Measurements from ENCODE around the gene DMD. TPM values are rescaled to one million over a fixed set of nuclear protein-coding genes. Genes with fewer than 3 reads are reported as not detected.

The DMD gene
- polyA plus RNA-seq, 3 donors: 0.23 TPM; not detected in 2

- Mint-ChIP-seq H3K36me3 (no peaks in the 10 kb centered on the region), H3K4me1 (no peaks in the 10 kb centered on the region), H3K27me3 (ENCODE audit: low read depth in 3 of 3) (no peaks in the 10 kb centered on the region), H3K27ac (no peak overlapping the region), H3K9me3 (peaks cover 0 to 3% (median 0%) of the 10 kb centered on the region in 7 donors), H3K4me3 (no peak overlapping the region)
- Histone ChIP-seq H3K4me2 (replicated peaks; ENCODE audit: extremely low read depth, low read length, poor library complexity, severe bottlenecking) (no peak overlapping the region), H3K4me3 (replicated peaks in 1 of 3; ENCODE audit: low read depth in 2 of 3, low read length in 3 of 3) (no peak overlapping the region), H3K4me1 (ENCODE audit: control insufficient read depth in 1 of 2, insufficient read depth in 2 of 2, low read length in 2 of 2) (no peaks in the 10 kb centered on the region), H3K79me2 (ENCODE audit: insufficient read depth, low read length) (no peaks in the 10 kb centered on the region), H3K27ac (ENCODE audit: low read depth in 1 of 2, low read length in 2 of 2) (no peak overlapping the region), H4K20me1 (ENCODE audit: insufficient read depth, low read length) (no peaks in the 10 kb centered on the region), H3K9ac (ENCODE audit: insufficient read depth, low read length, poor library complexity, severe bottlenecking) (no peak overlapping the region), H2AFZ (ENCODE audit: insufficient read depth, low read depth, low read length, poor library complexity, severe bottlenecking) (no peak overlapping the region), H3K9me3 (replicated peaks in 1 of 2; ENCODE audit: control insufficient read depth in 1 of 2, insufficient read depth in 1 of 2, low read length in 2 of 2) (no peaks in the 10 kb centered on the region), H3K36me3 (replicated peaks in 1 of 2; ENCODE audit: control insufficient read depth in 1 of 2, insufficient read depth in 2 of 2, low read length in 2 of 2) (no peaks in the 10 kb centered on the region), H3K27me3 (ENCODE audit: control insufficient read depth in 2 of 2, insufficient read depth in 2 of 2, low read length in 2 of 2) (no peaks in the 10 kb centered on the region)
- no peak for DNase-seq
- intact Hi-C loops (cut with micrococcal nuclease): no loop called here
- TF ChIP-seq CTCF (IDR thresholded peaks at IDR 0.05): no peak
- no CpG with 5 or more reads among the region's 3 CpGs for WGBS (ENCODE audit: insufficient coverage)
These were observed 166.1 kb downstream of the DMD start for GRCh38 chrX:33045245-33045644.

GRCh38 chrX:33041141-33041540, 170.2 kb downstream of the DMD start:
- DNase-seq: no peak

More at GRCh38 chrX:33041141-33041540, 170.2 kb downstream of the DMD start:
- Histone ChIP-seq H3K4me3 (replicated peaks in 1 of 3; ENCODE audit: low read depth in 2 of 3, low read length in 3 of 3) (no peak overlapping the region), H3K9ac (ENCODE audit: insufficient read depth, low read length, poor library complexity, severe bottlenecking) (no peak overlapping the region), H3K4me1 (ENCODE audit: control insufficient read depth in 1 of 2, insufficient read depth in 2 of 2, low read length in 2 of 2) (no peaks in the 10 kb centered on the region), H3K79me2 (ENCODE audit: insufficient read depth, low read length) (no peaks in the 10 kb centered on the region), H3K4me2 (replicated peaks; ENCODE audit: extremely low read depth, low read length, poor library complexity, severe bottlenecking) (no peak overlapping the region), H3K9me3 (replicated peaks in 1 of 2; ENCODE audit: control insufficient read depth in 1 of 2, insufficient read depth in 1 of 2, low read length in 2 of 2) (no peaks in the 10 kb centered on the region), H3K27ac (ENCODE audit: low read depth in 1 of 2, low read length in 2 of 2) (no peak overlapping the region), H4K20me1 (ENCODE audit: insufficient read depth, low read length) (no peaks in the 10 kb centered on the region), H2AFZ (ENCODE audit: insufficient read depth, low read depth, low read length, poor library complexity, severe bottlenecking) (no peak overlapping the region), H3K36me3 (replicated peaks in 1 of 2; ENCODE audit: control insufficient read depth in 1 of 2, insufficient read depth in 2 of 2, low read length in 2 of 2) (no peaks in the 10 kb centered on the region), H3K27me3 (ENCODE audit: control insufficient read depth in 2 of 2, insufficient read depth in 2 of 2, low read length in 2 of 2) (no peaks in the 10 kb centered on the region)
- WGBS (ENCODE audit: insufficient coverage): 97% methylated on average over 12 of the region's 22 CpGs
- TF ChIP-seq CTCF (IDR thresholded peaks at IDR 0.05): no peak
- Mint-ChIP-seq H3K36me3 (no peaks in the 10 kb centered on the region), H3K27me3 (ENCODE audit: low read depth in 3 of 3) (no peaks in the 10 kb centered on the region), H3K27ac (no peak overlapping the region), H3K4me1 (no peaks in the 10 kb centered on the region), H3K9me3 (peaks cover 0 to 3% (median 0%) of the 10 kb centered on the region in 7 donors), H3K4me3 (no peak overlapping the region)
- intact Hi-C loops (cut with micrococcal nuclease): no loop called here

Data from CD14-positive monocyte (primary cell).